Activated B cell treated with CpG ODN at 0.5 μM for 24 hours (primary cell): Measurements from ENCODE around the gene ARHGEF11. TPM values are rescaled to one million over a fixed set of nuclear protein-coding genes. Genes with fewer than 3 reads are reported as not detected.

Experiments
- ATAC-seq: fragments of 200-7000 bp; cut with Tn5 transposase; one replicate; pipeline ENCODE4 v1.10.0; 2021; ENCODE audit warnings: low read depth, mild to moderate bottlenecking, moderate library complexity
- CTCF ChIA-PET: fragments of 350-600 bp; sonication (Branson Sonifier 250); formaldehyde crosslinking; loops from one replicate; lab custom pipeline; 2021; ENCODE audit warnings: antibody characterized with exemption; lab: Charles Lee
- POLR2A ChIA-PET: fragments of 350-600 bp; sonication (Branson Sonifier 250); formaldehyde crosslinking; loops from one replicate; lab custom pipeline; 2021; ENCODE audit warnings: antibody characterized with exemption; lab: Charles Lee
- DNase-seq: peaks from one replicate; pipeline ENCODE4 v3.0.0; 2022
- H3K27ac Mint-ChIP-seq: one replicate; pipeline ENCODE4 v1.8.0; 2020; ENCODE audit warnings: mixed read lengths
- H3K27me3 Mint-ChIP-seq: one replicate; pipeline ENCODE4 v1.8.0; 2021; ENCODE audit warnings: mixed read lengths
- H3K36me3 Mint-ChIP-seq: one replicate; pipeline ENCODE4 v1.8.0; 2021; ENCODE audit warnings: low read depth, mixed read lengths
- H3K4me1 Mint-ChIP-seq: one replicate; pipeline ENCODE4 v1.8.0; 2021; ENCODE audit warnings: mixed read lengths
- H3K4me3 Mint-ChIP-seq: one replicate; pipeline ENCODE4 v1.8.0; 2020; ENCODE audit warnings: mild to moderate bottlenecking, mixed read lengths
- H3K9me3 Mint-ChIP-seq: one replicate; pipeline ENCODE4 v1.8.0; 2020; ENCODE audit warnings: mixed read lengths
- CTCF ChIP-seq: fragments of 200-600 bp; IDR thresholded peaks from one replicate; pipeline ENCODE4 v1.8.0; 2022; ENCODE audit warnings: antibody characterized with exemption, mild to moderate bottlenecking
- intact Hi-C: fragments of 100-400 bp; cut with micrococcal nuclease; formaldehyde crosslinking; loops from one replicate; pipeline ENCODE4 v1.15.1; 2024
- total RNA-seq: library from RNA; stranded (reverse); gene quantifications from 2 replicates; pipeline ENCODE4 v1.2.3, GENCODE V29; 2022

The ARHGEF11 gene
- total RNA-seq, 1 donor from 2014 or later: 0.95 TPM

- peaks cover 11% of the 10 kb centered on the region for H3K4me1 Mint-ChIP-seq
- intact Hi-C loops: no loop called here
- DNase-seq (no peak), ATAC-seq (no peak)
- H3K27ac Mint-ChIP-seq: no peak overlapping the region
- POLR2A ChIA-PET: no interaction called here
- peaks cover 57% of the 10 kb centered on the region for H3K27me3 Mint-ChIP-seq
- CTCF ChIA-PET: no interaction called here
- TF ChIP-seq CTCF: no peak
- no peaks in the 10 kb centered on the region for H3K36me3 Mint-ChIP-seq
- no peak overlapping the region for H3K4me3 Mint-ChIP-seq
- H3K9me3 Mint-ChIP-seq: no peaks in the 10 kb centered on the region
These were observed 2.7 kb downstream of the ARHGEF11 start for GRCh38 chr1:157042846-157043245.

GRCh38 chr1:157040802-157041201 is 4.7 kb downstream of the ARHGEF11 start:
- ChIA-PET CTCF (no interaction called here), POLR2A (no interaction called here)
- no peak overlapping the region for H3K4me3 Mint-ChIP-seq
- peaks cover 52% of the 10 kb centered on the region for H3K27me3 Mint-ChIP-seq
- H3K27ac Mint-ChIP-seq: no peak overlapping the region
- no peaks in the 10 kb centered on the region for H3K9me3 Mint-ChIP-seq
- no peaks in the 10 kb centered on the region for H3K36me3 Mint-ChIP-seq
- intact Hi-C loops: no loop called here
- ATAC-seq (no peak), DNase-seq (no peak)
- H3K4me1 Mint-ChIP-seq: peaks cover 3% of the 10 kb centered on the region
- TF ChIP-seq CTCF: no peak

GRCh38 chr1:157035121-157035520 is 10.4 kb downstream of the ARHGEF11 start:
- no peaks in the 10 kb centered on the region for H3K36me3 Mint-ChIP-seq
- ATAC-seq: no peak
- no peak for TF ChIP-seq CTCF
- POLR2A ChIA-PET: no interaction called here
- H3K9me3 Mint-ChIP-seq: no peaks in the 10 kb centered on the region
- no peak overlapping the region for H3K27ac Mint-ChIP-seq
- no peak for DNase-seq
- peaks cover 33% of the 10 kb centered on the region for H3K27me3 Mint-ChIP-seq
- no peaks in the 10 kb centered on the region for H3K4me1 Mint-ChIP-seq
- no peak overlapping the region for H3K4me3 Mint-ChIP-seq
- CTCF ChIA-PET: no interaction called here
- intact Hi-C loops: no loop called here

GRCh38 chr1:157034137-157034800 is 11.3 kb downstream of the ARHGEF11 start:
- TF ChIP-seq CTCF: no peak

GRCh38 chr1:157033357-157033876 is 12.1 kb downstream of the ARHGEF11 start:
- H3K4me3 Mint-ChIP-seq: no peak overlapping the region
- ATAC-seq (no peak), DNase-seq (no peak)
- H3K36me3 Mint-ChIP-seq: no peaks in the 10 kb centered on the region
- H3K4me1 Mint-ChIP-seq: no peaks in the 10 kb centered on the region
- ChIA-PET CTCF (no interaction called here), POLR2A (no interaction called here)
- peaks cover 25% of the 10 kb centered on the region for H3K27me3 Mint-ChIP-seq
- no peak overlapping the region for H3K27ac Mint-ChIP-seq
- intact Hi-C loops: no loop called here
- TF ChIP-seq CTCF: no peak
- no peaks in the 10 kb centered on the region for H3K9me3 Mint-ChIP-seq

More at GRCh38 chr1:157034137-157034800, 11.3 kb downstream of the ARHGEF11 start:
- intact Hi-C loops: no loop called here
- ATAC-seq: no peak
- no peak for DNase-seq
- CTCF ChIA-PET: no interaction called here
- no peaks in the 10 kb centered on the region for H3K36me3 Mint-ChIP-seq
- peaks cover 30% of the 10 kb centered on the region for H3K27me3 Mint-ChIP-seq
- no peaks in the 10 kb centered on the region for H3K9me3 Mint-ChIP-seq
- H3K4me1 Mint-ChIP-seq: no peaks in the 10 kb centered on the region
- H3K27ac Mint-ChIP-seq: no peak overlapping the region
- H3K4me3 Mint-ChIP-seq: no peak overlapping the region
- POLR2A ChIA-PET: no interaction called here
